Fibroblast of lung (primary cell): ENCODE data around the gene LZTR1.

Experiments used
- CTCF ChIP-seq, 2 donors: IDR thresholded peaks in 1 of 2; conservative IDR thresholded peaks in 1 of 2; 1 replicate in 1 of 2; 2 replicates in 1 of 2; pipeline ENCODE4 v1.5.1; 2011 to 2012; ENCODE audit warnings: low read length in 2 of 2, control low read depth in 1 of 2, inconsistent platforms in 1 of 2, low read depth in 1 of 2, mild to moderate bottlenecking in 1 of 2
- EZH2 ChIP-seq: IDR thresholded peaks from 2 replicates; pipeline ENCODE4 v1.5.1; 2012; ENCODE audit warnings: low read length, control low read depth, mild to moderate bottlenecking; ENCODE audit errors: missing control alignments

GRCh38 chr22:21010426-21011113, 28.5 kb downstream of the LZTR1 start:
- TF ChIP-seq CTCF (conservative IDR thresholded peaks at IDR 0.05 in 1 of 2, IDR thresholded peaks at IDR 0.05 in 1 of 2; ENCODE audit: low read depth in 1 of 2, low read length in 2 of 2) (no peak), EZH2 (no peak)
